Keratinocyte (primary cell): ENCODE data around the gene RBMS3. TPM values are rescaled to one million over a fixed set of nuclear protein-coding genes. Genes with fewer than 3 reads are reported as not detected.

Experiments used
- DNase-seq: peaks from one replicate; pipeline ENCODE4 v3.0.0-alpha.2; 2011; ENCODE audit warnings: low read depth, missing footprints, low spot score
- FAIRE-seq: peaks from 2 replicates; lab custom pipeline; 2011; peaks lifted over from hg19 to GRCh38; lab: Jason Lieb, UNC
- H2AFZ ChIP-seq: 2 replicates; pipeline ENCODE4 v1.6.0; 2012; ENCODE audit warnings: low read length, control low read depth, inconsistent platforms; ENCODE audit not compliant: control insufficient read depth
- H3K27ac ChIP-seq: 2 replicates; pipeline ENCODE4 v1.5.1; 2011; ENCODE audit warnings: low read length; ENCODE audit not compliant: control insufficient read depth, insufficient read depth
- H3K27me3 ChIP-seq: 3 replicates; pipeline ENCODE4 v1.6.0; 2011; ENCODE audit warnings: low read length; ENCODE audit not compliant: control insufficient read depth, insufficient read depth; ENCODE audit errors: extremely low read depth
- H3K36me3 ChIP-seq, 2 experiments: 2 replicates in 1 of 2; 3 replicates in 1 of 2; pipeline ENCODE4 v1.5.1; 2011; ENCODE audit warnings: low read length in 2 of 2, mild to moderate bottlenecking in 1 of 2; ENCODE audit not compliant: control insufficient read depth in 2 of 2, insufficient read depth in 2 of 2; ENCODE audit errors: extremely low read depth in 1 of 2
- H3K4me1 ChIP-seq: 3 replicates; pipeline ENCODE4 v1.5.1; 2011; ENCODE audit warnings: low read length; ENCODE audit not compliant: control insufficient read depth, insufficient read depth; ENCODE audit errors: extremely low read depth
- H3K4me2 ChIP-seq: 3 replicates; pipeline ENCODE4 v1.6.0; 2011; ENCODE audit warnings: low read depth, low read length; ENCODE audit not compliant: control insufficient read depth, insufficient read depth; ENCODE audit errors: extremely low read depth
- H3K4me3 ChIP-seq, 3 experiments: fragments of 200-600 bp in 1 of 3; sonication (generic) in 1 of 3; 2 replicates in 2 of 3; 3 replicates in 1 of 3; pipeline ENCODE4 v1.5.1; 2011 to 2016; ENCODE audit warnings: low read length in 3 of 3, mild to moderate bottlenecking in 3 of 3, control low read depth in 2 of 3, inconsistent platforms in 1 of 3, low read depth in 1 of 3, mixed read lengths in 1 of 3, mixed run types in 1 of 3, moderate library complexity in 1 of 3; ENCODE audit not compliant: control insufficient read depth in 2 of 3, insufficient read depth in 2 of 3; ENCODE audit errors: extremely low read depth in 1 of 3
- H3K79me2 ChIP-seq: 2 replicates; pipeline ENCODE4 v1.6.0; 2012; ENCODE audit warnings: low read length; ENCODE audit not compliant: control insufficient read depth, insufficient read depth
- H3K9ac ChIP-seq: 3 replicates; pipeline ENCODE4 v1.6.0; 2011; ENCODE audit warnings: low read length; ENCODE audit not compliant: control insufficient read depth, insufficient read depth; ENCODE audit errors: extremely low read depth
- H3K9me1 ChIP-seq: 3 replicates; pipeline ENCODE4 v1.6.0; 2011; ENCODE audit warnings: low read length; ENCODE audit not compliant: control insufficient read depth, insufficient read depth; ENCODE audit errors: extremely low read depth
- H3K9me3 ChIP-seq: 2 replicates; pipeline ENCODE4 v1.5.1; 2012; ENCODE audit warnings: low read depth, low read length; ENCODE audit not compliant: control insufficient read depth
- H4K20me1 ChIP-seq: 3 replicates; pipeline ENCODE4 v1.6.0; 2011; ENCODE audit warnings: low read length; ENCODE audit not compliant: control insufficient read depth, insufficient read depth; ENCODE audit errors: extremely low read depth
- CTCF ChIP-seq, 3 experiments: IDR thresholded peaks in 1 of 3; conservative IDR thresholded peaks in 1 of 3; optimal IDR thresholded peaks in 1 of 3; 2 replicates in 2 of 3; 3 replicates in 1 of 3; pipeline versions ENCODE3 to v1.5.1; 2011; ENCODE audit warnings: low read length in 3 of 3, mild to moderate bottlenecking in 3 of 3, moderate library complexity in 2 of 3, control low read depth in 1 of 3, inconsistent platforms in 1 of 3; ENCODE audit not compliant: insufficient read depth in 2 of 3; ENCODE audit errors: extremely low read depth in 1 of 3
- EZH2 ChIP-seq: IDR thresholded peaks from one replicate; pipeline ENCODE4 v1.6.1; 2012; ENCODE audit warnings: inconsistent platforms, mild to moderate bottlenecking, low read length, moderate library complexity
- dilution Hi-C: fragments of 300-500 bp; cut with MboI; formaldehyde crosslinking; loops from one replicate; pipeline ENCODE4 v1.7.0; 2020; ENCODE audit warnings: low sequenced_read_pairs; ENCODE audit not compliant: extremely low pct_ligation_motif_present
- polyA plus RNA-seq, 5 experiments: library from polyadenylated mRNA; depleted of rRNA in 3 of 5; stranded (reverse) in 3 of 5; stranded (forward) in 1 of 5; unstranded in 1 of 5; fragments of >200 nt; gene quantifications; 1 replicate in 1 of 5; 2 replicates in 3 of 5; 3 replicates in 1 of 5; pipeline versions ENCODE4 v1.2.1 to v1.2.3, GENCODE V29; 2011 to 2012; ENCODE audit warnings: missing spikeins in 2 of 5, low read depth in 1 of 5, low replicate concordance in 1 of 5

The RBMS3 gene
- polyA plus RNA-seq, 1 donor (not counting 4 experiments of a cell fraction or from before 2014, with no cell fraction given): 2.3 TPM

DNA sequence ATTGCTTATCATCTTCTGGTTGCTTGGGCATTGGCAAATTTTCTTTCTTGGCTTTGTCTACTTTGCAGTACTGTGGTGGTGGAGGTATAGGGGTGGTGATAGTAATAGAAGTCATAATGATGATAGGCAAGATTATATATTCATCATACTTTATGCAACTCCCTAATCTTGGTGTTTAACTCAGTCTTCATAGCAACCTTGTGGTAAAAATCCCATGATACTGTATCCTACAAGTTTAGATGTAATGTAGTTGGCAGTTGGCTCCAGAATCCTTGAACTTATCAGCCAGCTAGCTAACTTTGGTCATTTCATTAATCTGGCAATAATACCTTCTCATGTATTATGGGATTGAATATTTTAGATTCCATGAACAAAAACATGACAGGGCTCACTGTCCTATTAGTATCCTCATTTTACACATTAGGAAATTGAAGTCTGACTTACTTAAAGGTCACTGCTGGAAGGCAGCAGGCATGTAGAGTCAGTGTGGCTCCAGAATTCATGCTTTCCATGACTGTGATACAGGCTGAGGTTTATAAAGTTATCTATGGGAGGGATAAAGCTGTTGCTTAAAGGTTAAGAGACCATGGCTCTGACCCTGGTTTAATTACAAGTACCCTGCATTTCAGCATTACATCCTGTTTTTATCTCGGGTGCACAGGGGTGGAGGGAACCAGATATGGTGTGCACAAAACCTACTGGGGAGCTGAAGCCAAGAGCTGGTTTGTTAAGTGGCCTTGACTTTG lies 33.3 kb downstream of the RBMS3 start:
- H3K9me3 ChIP-seq: no peaks in the 10 kb centered on the region
- no peak overlapping the region for H2AFZ ChIP-seq
- TF ChIP-seq EZH2: no peak
- TF ChIP-seq CTCF (optimal IDR thresholded peaks at IDR 0.05 in 1 of 3, IDR thresholded peaks at IDR 0.05 in 1 of 3, conservative IDR thresholded peaks at IDR 0.05 in 1 of 3; ENCODE audit: extremely low read depth in 1 of 3, insufficient read depth in 2 of 3, low read length in 3 of 3): no peak
- no peaks in the 10 kb centered on the region for H3K27me3 ChIP-seq
- dilution Hi-C loops: no loop called here
- no peak overlapping the region for H3K4me2 ChIP-seq
- DNase-seq: no peak
- no peak for FAIRE-seq
- H3K4me1 ChIP-seq: no peaks in the 10 kb centered on the region
- H3K79me2 ChIP-seq: no peaks in the 10 kb centered on the region
- H3K36me3 ChIP-seq: no peaks in the 10 kb centered on the region
- H4K20me1 ChIP-seq: no peaks in the 10 kb centered on the region
- no peak overlapping the region for H3K27ac ChIP-seq
- H3K9me1 ChIP-seq: no peaks in the 10 kb centered on the region
- no peak overlapping the region for H3K4me3 ChIP-seq
- H3K9ac ChIP-seq: no peak overlapping the region

DNA sequence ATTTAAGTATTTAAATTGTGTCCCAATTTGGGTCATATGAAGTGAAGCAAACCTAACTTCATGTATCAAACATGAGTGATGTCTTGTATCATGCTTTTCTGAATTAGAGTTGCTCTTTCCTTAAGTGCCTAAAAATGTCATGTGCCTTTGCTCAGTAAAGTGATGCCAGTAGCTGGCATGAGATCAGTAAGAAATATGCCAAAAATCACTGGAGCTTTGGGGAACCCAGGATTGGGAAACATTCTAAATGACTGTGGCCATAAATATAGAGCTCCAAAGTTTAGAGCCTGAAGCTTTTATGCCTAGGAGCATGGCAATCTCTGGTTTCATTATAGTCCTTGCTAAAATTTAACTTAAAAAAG lies 33.8 kb downstream of the RBMS3 start:
- H3K4me3 ChIP-seq: no peak overlapping the region
- DNase-seq (no peak), FAIRE-seq (no peak)
- H3K36me3 ChIP-seq: no peaks in the 10 kb centered on the region
- H3K9me3 ChIP-seq: no peaks in the 10 kb centered on the region
- no peaks in the 10 kb centered on the region for H3K27me3 ChIP-seq
- H2AFZ ChIP-seq: no peak overlapping the region
- TF ChIP-seq CTCF (optimal IDR thresholded peaks at IDR 0.05 in 1 of 3, IDR thresholded peaks at IDR 0.05 in 1 of 3, conservative IDR thresholded peaks at IDR 0.05 in 1 of 3; ENCODE audit: extremely low read depth in 1 of 3, insufficient read depth in 2 of 3, low read length in 3 of 3) (no peak), EZH2 (no peak)
- H3K9me1 ChIP-seq: no peaks in the 10 kb centered on the region
- H4K20me1 ChIP-seq: no peaks in the 10 kb centered on the region
- H3K27ac ChIP-seq: no peak overlapping the region
- no peaks in the 10 kb centered on the region for H3K79me2 ChIP-seq
- H3K4me1 ChIP-seq: no peaks in the 10 kb centered on the region
- no peak overlapping the region for H3K4me2 ChIP-seq
- dilution Hi-C loops: no loop called here
- no peak overlapping the region for H3K9ac ChIP-seq
